GM23338 (cell line): Measurements from ENCODE around the gene MC4R.

Source experiments
- CREB1 ChIP-seq: fragments of 250-450 bp; sonication (Bioruptor Pico); IDR thresholded peaks from 2 replicates; pipeline ENCODE4 v1.5.0; 2020; ENCODE audit warnings: low read depth, mild to moderate bottlenecking, moderate library complexity
- CTCF ChIP-seq, 2 experiments: fragments of 200-600 bp in 1 of 2; sonication (generic) in 1 of 2; conservative IDR thresholded peaks; 2 replicates each; pipeline versions ENCODE4 v1.5.1 to v1.6.1; 2016 to 2017; ENCODE audit warnings: antibody characterized with exemption in 2 of 2, low read depth in 2 of 2, mild to moderate bottlenecking in 2 of 2, moderate library complexity in 1 of 2
- EZH2 ChIP-seq: fragments of 200-600 bp; sonication (generic); IDR thresholded peaks from one replicate; pipeline ENCODE4 v1.8.0; 2017; ENCODE audit warnings: antibody characterized with exemption, mild to moderate bottlenecking, low read depth; ENCODE audit not compliant: unreplicated experiment
- EZH2phosphoT487 ChIP-seq: fragments of 200-600 bp; sonication (generic); IDR thresholded peaks from one replicate; pipeline ENCODE4 v1.8.1; 2018; ENCODE audit warnings: antibody characterized with exemption; ENCODE audit not compliant: unreplicated experiment
- JUNB ChIP-seq: IDR thresholded peaks from one replicate; pipeline ENCODE4 v1.6.1; 2016; ENCODE audit warnings: antibody characterized with exemption; ENCODE audit not compliant: unreplicated experiment
- POLR2AphosphoS5 ChIP-seq: IDR thresholded peaks from 2 replicates; pipeline ENCODE4 v1.6.1; 2016; ENCODE audit warnings: antibody characterized with exemption, low read depth
- ZNF331 ChIP-seq: fragments of 250-450 bp; sonication (Bioruptor Pico); IDR thresholded peaks from 2 replicates; pipeline ENCODE4 v1.5.0; 2020; ENCODE audit warnings: low read depth, mild to moderate bottlenecking, moderate library complexity

DNA sequence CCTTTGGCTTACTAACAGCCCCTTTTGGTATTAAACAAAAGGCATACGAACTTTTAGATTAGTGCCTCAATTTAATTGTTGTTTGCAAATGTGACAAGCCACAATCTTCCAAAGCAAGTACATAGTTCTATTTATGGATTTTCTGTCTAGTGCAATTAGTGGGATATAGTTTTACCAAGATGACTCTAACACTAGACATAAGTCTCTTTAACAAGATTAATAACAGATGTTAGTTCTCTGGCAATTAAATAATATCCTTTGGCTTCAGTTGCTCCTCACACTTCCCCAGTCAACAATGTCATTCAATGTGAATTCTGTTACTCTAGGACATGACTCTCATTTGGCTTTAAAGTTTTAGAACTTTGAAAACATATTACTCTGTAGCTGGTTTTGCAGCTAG lies 16.7 kb upstream of the MC4R start:
- TF ChIP-seq EZH2 (no peak), CTCF (conservative IDR thresholded peaks at IDR 0.05; ENCODE audit: low read depth in 2 of 2) (no peak), ZNF331 (CRISPR knock-in tag) (no peak), CREB1 (CRISPR knock-in tag) (no peak), POLR2AphosphoS5 (no peak), JUNB (no peak), EZH2phosphoT487 (no peak)
